RWPE2 (cell line): Measurements from ENCODE around the gene SSR2.
A peak's percentile ranks its signal among the peaks of the same experiment; 100 is the strongest.
"Not testable (repeated sequence)": the region's sequence is repeated elsewhere in the genome, so short reads cannot be mapped to it uniquely, and the experiment has no call there.

Experiments used
- ATAC-seq: fragments of 200-7000 bp; cut with Tn5 transposase; 3 replicates; pipeline ENCODE4 v1.9.1; 2021; ENCODE audit warnings: low read depth
- DNase-seq: peaks from one replicate; pipeline ENCODE4 v3.0.0-alpha.2; 2020; ENCODE audit warnings: low spot score
- H3K27ac ChIP-seq: fragments of 450-650 bp; 2 replicates; pipeline ENCODE4 v1.5.1; 2017; ENCODE audit warnings: mild to moderate bottlenecking; ENCODE audit not compliant: poor library complexity, severe bottlenecking
- H3K27me3 ChIP-seq: fragments of 250-450 bp; sonication (Bioruptor Pico); 2 replicates; pipeline ENCODE4 v1.5.1; 2021; ENCODE audit warnings: mild to moderate bottlenecking, moderate library complexity; ENCODE audit not compliant: insufficient read depth, poor library complexity, severe bottlenecking
- H3K36me3 ChIP-seq: fragments of 250-450 bp; sonication (Bioruptor Pico); 2 replicates; pipeline ENCODE4 v1.5.1; 2020; ENCODE audit warnings: low read depth, mild to moderate bottlenecking, moderate library complexity
- H3K4me1 ChIP-seq: fragments of 250-450 bp; sonication (Bioruptor Pico); 2 replicates; pipeline ENCODE4 v1.5.1; 2021; ENCODE audit warnings: mild to moderate bottlenecking, moderate library complexity; ENCODE audit not compliant: insufficient read depth, poor library complexity, severe bottlenecking
- H3K4me3 ChIP-seq: fragments of 250-450 bp; sonication (Bioruptor Pico); 2 replicates; pipeline ENCODE4 v1.5.1; 2021; ENCODE audit warnings: mild to moderate bottlenecking, moderate library complexity; ENCODE audit not compliant: severe bottlenecking
- H3K9me3 ChIP-seq: fragments of 250-450 bp; sonication (Bioruptor Pico); 2 replicates; pipeline ENCODE4 v1.5.1; 2021; ENCODE audit warnings: mild to moderate bottlenecking, moderate library complexity; ENCODE audit not compliant: severe bottlenecking
- CTCF ChIP-seq: fragments of 450-650 bp; IDR thresholded peaks from one replicate; pipeline ENCODE4 v1.5.1; 2017; ENCODE audit warnings: mild to moderate bottlenecking, moderate library complexity; ENCODE audit not compliant: poor library complexity, severe bottlenecking

The SSR2 gene

GRCh38 chr1:156048663-156049258 lies 28.0 kb upstream of the SSR2 start:
- no peak overlapping the region for H3K27ac ChIP-seq
- no peak for DNase-seq
- no peak for TF ChIP-seq CTCF
- no peaks in the 10 kb centered on the region for H3K4me1 ChIP-seq
- ATAC-seq = no peak
- H3K36me3 ChIP-seq = peaks cover 31% of the 10 kb centered on the region
- H3K4me3 ChIP-seq = no peak overlapping the region
- no peaks in the 10 kb centered on the region for H3K27me3 ChIP-seq
- H3K9me3 ChIP-seq = no peaks in the 10 kb centered on the region

- H3K4me1 ChIP-seq = no peaks in the 10 kb centered on the region
- no peak overlapping the region for H3K27ac ChIP-seq
- peaks cover 51% of the 10 kb centered on the region for H3K36me3 ChIP-seq
Measured at GRCh38 chr1:156045076-156045475, 24.3 kb upstream of the SSR2 start.

GRCh38 chr1:156042828-156043227 lies 22.1 kb upstream of the SSR2 start:
- H3K27ac ChIP-seq = no peak overlapping the region
- peaks cover 52% of the 10 kb centered on the region for H3K36me3 ChIP-seq
- H3K27me3 ChIP-seq = no peaks in the 10 kb centered on the region
- no peak for TF ChIP-seq CTCF
- H3K4me1 ChIP-seq = no peaks in the 10 kb centered on the region
- DNase-seq (no peak), ATAC-seq (no peak)
- H3K4me3 ChIP-seq = no peak overlapping the region
- no peaks in the 10 kb centered on the region for H3K9me3 ChIP-seq

More at GRCh38 chr1:156045076-156045475, 24.3 kb upstream of the SSR2 start:
- ATAC-seq (no peak), DNase-seq (no peak)
- H3K27me3 ChIP-seq = no peaks in the 10 kb centered on the region
- TF ChIP-seq CTCF = no peak
- no peaks in the 10 kb centered on the region for H3K9me3 ChIP-seq
- H3K4me3 ChIP-seq = no peak overlapping the region

- not testable (repeated sequence) for ATAC-seq, H3K4me3 ChIP-seq, H3K9me3 ChIP-seq, H3K27ac ChIP-seq, H3K27me3 ChIP-seq, H3K4me1 ChIP-seq, DNase-seq
- H3K36me3 ChIP-seq = peaks cover 25% of the 10 kb centered on the region
Measured at GRCh38 chr1:156034991-156035390, 14.2 kb upstream of the SSR2 start.

DNA sequence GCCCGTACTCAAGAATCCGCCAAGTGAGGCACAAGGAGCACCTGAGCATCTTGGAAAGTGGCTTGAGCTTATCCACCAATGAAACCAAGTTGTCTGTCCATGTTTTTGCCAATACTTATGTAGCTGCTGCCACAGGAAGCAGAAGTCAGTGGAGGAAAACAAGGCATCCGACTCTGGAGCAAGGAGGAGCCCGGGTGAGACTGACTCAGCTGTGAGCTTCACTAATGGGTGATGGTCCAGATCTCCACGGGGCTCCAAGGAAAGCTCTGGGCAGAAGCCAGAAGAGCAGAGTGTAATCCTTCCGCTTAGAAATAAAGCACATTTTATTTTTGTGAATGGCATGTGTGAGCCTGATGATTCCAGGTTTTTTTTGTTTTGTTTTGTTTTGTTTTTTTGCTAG lies 12.3 kb upstream of the SSR2 start:
- no peak for TF ChIP-seq CTCF
- H3K9me3 ChIP-seq = no peaks in the 10 kb centered on the region
- no peak overlapping the region for H3K4me3 ChIP-seq
- ATAC-seq (0 out of 3 replicates have a peak, but pooled peaks have one; percentile 38), DNase-seq (no peak)
- no peaks in the 10 kb centered on the region for H3K27me3 ChIP-seq
- peaks cover 8% of the 10 kb centered on the region for H3K36me3 ChIP-seq
- no peak overlapping the region for H3K27ac ChIP-seq
- H3K4me1 ChIP-seq = no peaks in the 10 kb centered on the region
